ENCODE measurements around the gene SRMS. TPM values are rescaled to one million over a fixed set of nuclear protein-coding genes. Genes with fewer than 3 reads are reported as not detected.
A peak's percentile ranks its signal among the peaks of the same experiment; 100 is the strongest.

SRMS gene
- total RNA-seq, 1 experiment from 2014 or later = 0.79 TPM

GRCh38 chr20:63586797-63587196 lies 39.2 kb upstream of the SRMS start:
- Histone ChIP-seq H2AK5ac (ENCODE audit: insufficient read length, low read length) (no peak overlapping the region), H3K9ac (ENCODE audit: extremely low read depth, insufficient read length, low read length) (no peak overlapping the region), H4K5ac (ENCODE audit: insufficient read length, low read depth, low read length) (no peak overlapping the region), H2BK120ac (ENCODE audit: low read depth, low read length, poor library complexity, severe bottlenecking) (no peak overlapping the region), H3K27ac (ENCODE audit: insufficient read length, low read depth, low read length) (no peak overlapping the region), H3K14ac (ENCODE audit: insufficient read depth, low read length) (no peak overlapping the region), H3K9me3 (ENCODE audit: control insufficient read depth, low read depth, low read length) (no peaks in the 10 kb centered on the region), H2BK5ac (ENCODE audit: insufficient read length, low read length) (no peak overlapping the region), H3K4me2 (ENCODE audit: insufficient read depth, insufficient read length, low read length) (no peak overlapping the region), H3K79me1 (ENCODE audit: insufficient read depth, low read depth, low read length, poor library complexity, severe bottlenecking) (no peaks in the 10 kb centered on the region), H3K23me2 (ENCODE audit: insufficient read length, low read depth, low read length, poor library complexity, severe bottlenecking) (no peaks in the 10 kb centered on the region), H3K79me2 (ENCODE audit: insufficient read depth, low read length) (no peaks in the 10 kb centered on the region), H4K8ac (replicated peaks; ENCODE audit: insufficient read length, low read depth, low read length) (no peak overlapping the region), H3K18ac (ENCODE audit: insufficient read length, low read depth, low read length) (no peak overlapping the region), H3K4ac (ENCODE audit: low read depth, low read length) (no peak overlapping the region), H2BK12ac (ENCODE audit: insufficient read length, low read depth, low read length) (no peak overlapping the region), H2BK15ac (ENCODE audit: low read depth, low read length) (no peak overlapping the region), H4K20me1 (ENCODE audit: control insufficient read depth, insufficient read depth, insufficient read length) (no peaks in the 10 kb centered on the region), H4K91ac (ENCODE audit: insufficient read length, low read depth, low read length) (no peak overlapping the region), H2BK20ac (ENCODE audit: low read depth, low read length, poor library complexity, severe bottlenecking) (no peak overlapping the region), H3T11ph (ENCODE audit: low read length) (no peak overlapping the region), H3K4me1 (ENCODE audit: insufficient read depth, low read length) (no peaks in the 10 kb centered on the region), H2AFZ (ENCODE audit: low read length) (no peak overlapping the region), H3K23ac (ENCODE audit: insufficient read length, low read depth, low read length) (no peak overlapping the region), H3K56ac (ENCODE audit: insufficient read length, low read depth, low read length) (no peak overlapping the region), H3K27me3 (ENCODE audit: insufficient read depth, low read length) (no peaks in the 10 kb centered on the region)
- Mint-ChIP-seq H3K4me3 (no peak overlapping the region), H3K27me3 (ENCODE audit: low read depth) (peaks cover 2% of the 10 kb centered on the region; the same call in 1 of the 2 replicates), H3K36me3 (ENCODE audit: insufficient read depth in 1 of 3, low read depth in 3 of 3) (peaks cover 0 to 19% (median 16%) of the 10 kb centered on the region in 3 experiments), H3K9me3 (no peaks in the 10 kb centered on the region), H3K4me1 (peaks cover 11 to 15% of the 10 kb centered on the region in 2 experiments), H3K27ac (peak overlapping the region in 1 of 3 experiments; percentile 59; a peak in 3 of 7 replicates)
- TF ChIP-seq CTCF (conservative IDR thresholded peaks at IDR 0.05) = no peak
- no CpG with 5 or more reads among the region's 17 CpGs for WGBS (ENCODE audit: extremely low coverage, insufficient read length, low lambda C conversion rate)
- DNase-seq = no peak

Data from H9 (cell line).